ENCODE data around the gene NSG1. TPM values are rescaled to one million over a fixed set of nuclear protein-coding genes. Genes with fewer than 3 reads are reported as not detected.

NSG1 gene
- polyA plus RNA-seq, 5 donors = 59.1 to 75.5 (median 63.2) TPM

Other genes starting within 250 kb of the NSG1 start
- not detected for gene OTOP1, start 160.2 kb upstream of the NSG1 start, polyA plus RNA-seq (ENCODE audit: insufficient read depth in 1 of 5, insufficient read length in 5 of 5, low replicate concordance in 1 of 5)
- 10 to 100 TPM; 39.6 to 49.4 (median 40.5) TPM for gene TMEM128, start 138.9 kb upstream of the NSG1 start, polyA plus RNA-seq (ENCODE audit: insufficient read depth in 1 of 5, insufficient read length in 5 of 5, low replicate concordance in 1 of 5)
- 10 to 100 TPM; 20.0 to 23.0 (median 20.6) TPM for gene LYAR, start 96.9 kb upstream of the NSG1 start, polyA plus RNA-seq (ENCODE audit: insufficient read depth in 1 of 5, insufficient read length in 5 of 5, low replicate concordance in 1 of 5)
- gene ZBTB49, start 96.9 kb upstream of the NSG1 start, polyA plus RNA-seq (ENCODE audit: insufficient read depth in 1 of 5, insufficient read length in 5 of 5, low replicate concordance in 1 of 5) = 10 to 100 TPM in 2 of 5 donors, 1 to 10 TPM in 3; 8.3 to 12.7 (median 9.8) TPM
- 10 to 100 TPM; 47.2 to 64.9 (median 59.7) TPM for gene STX18, start 154.9 kb downstream of the NSG1 start, polyA plus RNA-seq (ENCODE audit: insufficient read depth in 1 of 5, insufficient read length in 5 of 5, low replicate concordance in 1 of 5)